NCI-H510A (cell line): ENCODE data around the gene BDNF.
"Not testable (repeated sequence)": the region's sequence is repeated elsewhere in the genome, so short reads cannot be mapped to it uniquely, and the experiment has no call there.

ENCODE experiments used
- DNase-seq: peaks from one replicate; lab custom pipeline; 2025; lab: John Stamatoyannopoulos, UW

BDNF gene

DNA sequence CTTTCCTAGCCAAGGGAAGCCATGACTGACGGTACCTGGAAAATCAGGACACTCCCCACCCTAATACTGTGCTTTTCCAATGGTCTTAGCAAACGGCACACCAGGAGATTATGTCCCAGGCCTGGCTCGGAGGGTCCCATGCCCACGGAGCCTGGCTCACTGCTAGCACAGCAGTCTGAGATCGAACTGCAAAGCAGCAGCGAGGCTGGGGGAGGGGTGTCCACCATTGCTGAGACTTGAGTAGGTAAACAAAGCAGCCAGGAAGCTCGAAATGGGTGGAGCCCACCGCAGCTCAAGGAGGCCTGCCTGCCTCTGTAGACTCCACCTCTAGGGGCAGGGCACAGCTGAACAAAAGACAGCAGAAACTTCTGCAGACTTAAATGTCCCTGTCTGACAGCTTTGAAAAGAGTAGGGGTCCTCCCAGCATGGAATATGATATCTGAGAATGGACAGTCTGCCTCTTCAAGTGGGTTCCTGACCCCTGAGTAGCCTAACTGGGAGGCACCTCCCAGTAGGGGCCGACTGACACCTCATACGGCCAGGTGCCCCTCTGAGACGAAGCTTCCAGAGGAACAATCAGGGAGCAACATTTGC, 34.6 kb downstream of the BDNF start:
- DNase-seq, result not testable (repeated sequence)

DNA sequence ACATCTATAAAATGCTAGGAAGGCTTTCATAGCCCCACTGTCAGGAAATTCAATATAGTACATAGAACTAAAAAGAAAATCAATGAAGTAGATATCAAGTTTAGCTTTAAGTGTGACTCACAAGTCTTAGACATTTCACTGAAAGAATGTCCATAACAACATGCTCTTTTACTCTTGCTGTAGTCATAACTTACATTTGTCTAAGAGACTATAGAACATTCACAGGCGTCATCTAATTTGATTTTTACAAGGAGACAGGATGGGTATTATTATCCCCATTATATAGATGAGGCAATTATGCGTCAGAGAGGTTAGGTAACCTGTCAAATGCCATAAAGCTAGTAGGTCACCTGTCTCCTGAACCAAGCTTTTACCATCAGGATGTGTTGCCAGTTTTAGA, 36.9 kb downstream of the BDNF start:
- DNase-seq, result no peak

DNA sequence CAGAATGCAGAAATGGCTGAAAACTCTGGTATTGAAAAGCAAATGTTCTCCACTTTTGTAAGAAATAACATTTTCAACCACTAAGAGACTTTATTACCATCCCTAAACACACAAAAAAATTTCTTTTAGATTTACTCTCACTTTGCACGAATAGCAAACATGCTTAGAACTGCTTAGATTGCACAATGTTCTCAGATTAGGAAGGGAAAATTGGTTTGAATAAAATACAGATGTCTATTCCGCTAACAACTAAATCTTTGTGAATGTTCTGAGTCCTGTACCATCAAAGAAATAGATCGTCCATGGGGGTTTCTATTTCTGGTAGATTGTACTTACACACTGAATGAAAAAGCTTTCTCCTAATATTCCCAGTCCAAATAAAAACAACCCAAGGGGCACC, 40.1 kb downstream of the BDNF start:
- no peak for DNase-seq

DNA sequence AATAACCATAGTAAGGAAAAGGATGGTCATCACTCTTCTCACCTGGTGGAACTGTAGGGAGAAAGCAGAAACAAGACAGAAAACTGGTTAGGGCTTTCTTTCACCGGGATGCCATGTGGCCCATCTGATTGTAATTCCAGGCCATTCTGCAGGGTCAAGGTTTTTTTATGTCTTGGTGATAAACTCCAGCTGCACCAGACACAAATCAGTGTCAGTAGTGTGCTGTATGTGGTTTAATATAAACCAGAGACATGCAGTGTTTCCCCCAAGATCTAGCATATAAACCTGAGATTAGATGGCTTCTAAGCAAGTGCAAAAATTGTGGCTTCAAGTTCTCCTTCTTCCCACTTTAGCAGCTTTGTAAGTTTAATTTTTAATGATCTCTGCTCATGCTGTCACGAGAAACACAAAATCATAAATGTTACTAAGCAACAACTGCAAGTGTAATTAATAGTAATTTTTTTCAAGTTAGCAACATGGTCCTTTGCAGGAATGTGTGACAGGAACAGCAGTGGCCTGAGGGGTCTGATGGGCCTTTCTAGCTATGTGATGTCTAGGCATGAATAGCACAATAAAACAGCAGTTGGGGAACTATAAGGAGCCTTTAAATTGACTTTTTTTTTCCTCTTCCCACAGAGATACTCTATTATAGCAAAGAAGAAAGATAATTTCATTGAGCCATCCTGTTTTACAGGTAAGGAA, 41.6 kb downstream of the BDNF start:
- DNase-seq, result no peak

GRCh38 chr11:27656806-27657483, 43.3 kb downstream of the BDNF start:
- no peak for DNase-seq

DNA sequence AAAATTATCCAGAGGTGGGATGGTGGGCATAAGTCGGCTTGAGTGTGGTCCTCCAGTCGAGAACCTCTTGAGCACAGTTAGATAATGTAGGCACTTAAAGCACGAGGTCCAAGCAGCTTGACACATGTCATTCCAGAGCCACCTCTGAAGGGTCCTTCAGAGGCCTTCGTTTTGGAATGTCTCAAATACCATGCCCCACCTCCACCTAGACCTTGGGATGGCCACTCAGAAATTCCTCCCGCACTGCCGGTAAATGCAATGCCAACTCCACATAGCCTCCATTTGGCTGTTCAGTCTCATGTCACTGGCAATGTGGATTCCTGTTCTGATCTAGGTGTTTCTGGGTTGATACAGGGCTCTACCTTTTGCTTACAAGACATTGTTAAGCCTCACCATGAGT, 43.9 kb downstream of the BDNF start:
- no peak for DNase-seq

DNA sequence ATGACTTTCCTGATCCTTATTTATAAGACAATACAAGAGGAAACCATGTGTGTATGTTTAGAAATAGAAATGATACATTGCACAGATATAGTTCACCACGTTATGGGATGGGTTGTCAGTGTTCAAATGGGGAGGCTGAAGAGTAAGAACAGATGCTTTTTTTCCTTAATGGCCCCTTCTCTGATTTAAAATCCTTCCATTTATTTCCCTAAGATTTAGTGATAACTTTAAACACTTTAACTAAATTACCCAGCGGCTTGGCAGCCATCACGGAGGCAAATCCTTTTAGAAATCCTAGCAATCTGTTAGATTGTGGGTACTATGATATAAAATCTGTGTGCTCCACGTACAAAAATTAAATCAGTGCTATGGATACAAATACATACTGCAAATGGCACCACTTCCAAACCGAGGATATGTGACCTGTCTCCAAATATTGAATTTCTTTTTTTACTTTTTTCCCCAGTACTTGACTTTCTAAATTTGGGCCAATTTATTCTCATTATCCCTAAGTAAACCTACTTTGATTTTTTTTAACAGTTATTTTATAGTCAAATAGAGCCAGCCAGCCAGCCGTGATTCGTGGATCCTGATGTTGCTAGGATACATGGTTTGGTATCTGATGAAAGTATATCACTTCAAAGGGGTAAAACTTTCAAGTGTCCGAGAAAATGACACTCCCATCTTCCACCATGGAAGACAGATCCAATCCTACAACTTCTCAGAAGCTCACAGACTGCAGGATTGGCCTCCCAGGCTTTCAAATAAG, 46.1 kb downstream of the BDNF start:
- DNase-seq, result no peak

GRCh38 chr11:27651711-27652110, 48.5 kb downstream of the BDNF start:
- no peak for DNase-seq

DNA sequence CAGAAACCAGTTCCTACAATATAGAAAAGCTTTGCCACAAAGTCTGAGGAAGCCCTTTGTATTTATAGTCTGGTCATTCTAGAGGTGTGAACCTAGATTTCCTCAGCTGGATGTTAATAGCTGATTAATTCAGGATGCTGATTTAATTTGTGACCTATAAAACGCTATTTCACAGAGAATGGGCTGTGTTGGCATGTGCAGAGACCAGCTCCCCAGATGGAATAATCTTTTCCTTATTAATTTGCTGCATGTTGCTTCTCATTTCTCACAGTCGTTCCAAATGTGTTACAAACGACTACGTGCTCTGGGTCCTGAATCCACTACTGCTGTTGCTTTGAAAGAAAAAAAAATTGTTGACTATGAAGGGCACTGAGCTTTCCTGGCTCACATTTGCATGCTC, 49.3 kb downstream of the BDNF start:
- no peak for DNase-seq

DNA sequence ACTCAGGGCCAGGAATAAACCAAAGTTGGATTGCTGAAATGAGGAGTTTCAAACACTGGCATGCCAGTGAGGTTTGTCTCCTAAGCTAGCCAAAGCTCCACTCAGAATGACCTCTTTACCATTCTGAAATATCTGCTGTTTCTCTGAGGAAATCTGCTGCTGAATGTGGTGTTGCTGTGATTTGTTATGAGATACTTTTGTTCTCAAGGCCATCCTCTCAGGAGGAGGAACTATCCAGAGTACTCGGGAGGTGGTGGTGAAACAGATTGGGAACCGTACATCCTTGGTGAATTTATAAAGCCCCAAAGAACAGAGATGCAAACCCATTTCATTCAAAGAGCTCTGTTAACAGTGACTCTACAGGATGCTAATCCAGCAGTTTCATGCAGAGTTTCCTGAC, 50.5 kb downstream of the BDNF start:
- DNase-seq, result no peak

DNA sequence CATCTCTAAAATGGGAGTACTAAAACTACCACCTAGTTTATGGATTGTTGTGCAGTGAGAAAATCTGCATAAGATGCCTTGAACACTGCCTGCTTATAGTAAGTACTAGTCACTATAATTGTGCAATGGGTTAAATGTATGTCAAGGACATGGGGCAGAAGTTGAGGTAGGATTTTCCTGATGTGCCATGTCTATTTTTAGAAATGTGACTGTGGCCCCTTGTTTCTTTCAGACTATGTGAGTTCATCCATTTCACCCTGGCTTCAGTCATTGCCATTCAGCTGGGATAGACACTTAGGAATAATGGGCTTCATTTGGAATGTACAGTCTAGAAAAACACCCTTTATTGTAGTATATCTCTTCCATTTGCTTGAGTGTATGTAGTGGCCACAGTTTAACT, 51.4 kb downstream of the BDNF start:
- no peak for DNase-seq

- DNase-seq, result no peak
Observed at GRCh38 chr11:27646051-27646818, 54.0 kb downstream of the BDNF start.

- no peak for DNase-seq
Observed at GRCh38 chr11:27642954-27643353, 57.3 kb downstream of the BDNF start.

DNA sequence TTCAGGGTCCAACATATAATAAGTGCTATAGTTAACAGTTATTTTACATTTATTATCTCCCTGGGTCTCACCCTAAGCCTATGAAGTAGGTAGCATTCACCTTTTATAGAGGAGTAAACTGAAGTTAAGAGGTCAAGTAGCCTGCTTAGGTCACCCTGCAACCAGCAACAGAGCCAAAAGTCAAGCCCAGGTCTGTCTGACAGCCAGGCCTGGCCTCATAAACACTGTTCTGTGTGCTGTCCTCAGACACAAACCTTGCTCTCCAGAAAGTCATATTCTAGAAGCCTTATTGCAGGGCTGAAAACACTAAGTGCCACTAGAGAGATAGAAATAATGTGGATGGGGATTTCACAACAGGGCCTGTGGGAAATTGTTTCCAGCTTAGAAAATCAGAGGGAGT, 59.3 kb downstream of the BDNF start:
- no peak for DNase-seq

- no peak for DNase-seq
Observed at GRCh38 chr11:27635567-27636037, 64.7 kb downstream of the BDNF start.

GRCh38 chr11:27634776-27635175, 65.5 kb downstream of the BDNF start:
- not testable (repeated sequence) for DNase-seq

GRCh38 chr11:27634282-27634681, 66.0 kb downstream of the BDNF start:
- not testable (repeated sequence) for DNase-seq

DNA sequence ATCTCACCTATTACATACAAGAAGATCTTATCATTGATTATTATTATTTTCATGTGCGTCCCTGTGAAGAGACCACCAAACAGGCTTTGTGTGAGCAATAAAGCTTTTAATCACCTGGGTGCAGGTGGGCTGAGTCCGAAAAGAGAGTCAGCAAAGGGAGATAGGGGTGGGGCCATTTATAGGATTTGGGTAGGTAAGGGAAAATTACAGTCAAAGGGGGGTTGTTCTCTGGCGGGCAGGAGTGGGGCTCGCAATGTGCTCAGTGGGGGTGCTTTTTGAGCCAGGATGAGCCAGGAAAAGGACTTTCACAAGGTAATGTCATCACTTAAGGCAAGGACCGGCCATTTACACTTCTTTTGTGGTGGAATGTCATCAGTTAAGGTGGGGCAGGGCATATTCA, 71.2 kb downstream of the BDNF start:
- DNase-seq, result not testable (repeated sequence)

DNA sequence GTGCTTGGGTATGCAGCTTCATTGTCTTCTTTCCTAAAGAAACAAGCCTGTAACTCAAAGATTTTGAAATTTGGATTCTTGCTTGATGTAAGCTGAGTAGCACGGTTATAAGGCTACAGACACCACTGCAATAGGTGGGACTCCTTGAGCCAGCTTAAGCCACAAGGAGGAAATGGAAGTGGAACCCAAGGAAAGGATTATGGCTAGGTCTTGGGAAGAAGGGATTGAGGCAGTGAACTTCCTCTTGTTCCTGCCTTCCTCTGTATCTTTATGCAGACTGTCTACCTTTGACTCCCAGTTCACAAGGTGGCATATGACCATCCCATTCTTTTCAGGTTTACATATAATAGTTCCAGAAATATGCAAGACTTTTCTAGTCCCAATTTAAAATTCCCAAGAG, 72.3 kb downstream of the BDNF start:
- no peak for DNase-seq

DNA sequence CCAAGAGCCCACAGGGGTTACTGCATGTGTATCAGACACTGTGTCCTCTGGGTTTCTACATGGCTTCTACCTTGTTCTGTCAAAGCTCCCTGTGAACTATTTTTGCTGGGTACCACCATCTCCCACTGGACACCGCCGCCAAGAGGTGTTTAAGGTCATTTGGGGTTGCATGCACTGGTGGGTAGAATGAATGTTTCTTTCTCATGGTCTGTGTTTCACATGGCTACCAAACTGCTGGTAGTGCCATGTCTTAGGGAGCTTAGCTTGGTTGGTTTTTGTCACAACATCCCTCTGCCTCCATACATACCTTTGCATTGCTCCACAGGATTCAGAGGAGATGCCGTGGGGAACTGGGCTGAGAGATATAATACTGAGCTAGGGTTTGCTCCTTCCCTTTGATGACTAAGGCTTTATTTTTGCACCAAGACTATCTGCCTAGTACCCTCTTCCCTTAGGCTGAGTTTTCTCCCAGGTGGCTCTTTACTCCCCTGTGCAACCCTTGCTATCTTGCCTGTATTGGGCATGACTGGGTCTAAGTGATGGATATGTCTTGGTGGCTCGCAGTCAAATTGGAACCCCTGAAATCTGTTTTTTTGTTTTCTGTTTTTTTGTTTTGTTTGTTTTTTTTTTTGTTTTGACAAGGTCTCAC, 73.2 kb downstream of the BDNF start:
- DNase-seq, result no peak

GRCh38 chr11:27626269-27626937, 73.9 kb downstream of the BDNF start:
- no peak for DNase-seq
